HG03060 (cell line): Measurements from ENCODE around the gene LSM11.

ENCODE experiments used
- ATAC-seq: cut with Tn5 transposase; IDR thresholded peaks from one replicate; pipeline ENCODE4 v1.9.1; 2021; ENCODE audit warnings: low read depth, moderate number of reproducible peaks; ENCODE audit not compliant: unreplicated experiment

Gene LSM11

GRCh38 chr5:157766902-157767301 lies 23.4 kb downstream of the LSM11 start:
- no peak for ATAC-seq

GRCh38 chr5:157767689-157768088 lies 24.2 kb downstream of the LSM11 start:
- no peak for ATAC-seq

GRCh38 chr5:157770665-157771064 lies 27.2 kb downstream of the LSM11 start:
- no peak for ATAC-seq

GRCh38 chr5:157772127-157772526 lies 28.6 kb downstream of the LSM11 start:
- ATAC-seq = no peak

GRCh38 chr5:157778121-157778805 lies 34.8 kb downstream of the LSM11 start:
- ATAC-seq = no peak

- ATAC-seq = no peak
Observed at GRCh38 chr5:157779221-157779620, 35.7 kb downstream of the LSM11 start.

GRCh38 chr5:157785801-157786200 lies 42.3 kb downstream of the LSM11 start:
- no peak for ATAC-seq

- no peak for ATAC-seq
Observed at GRCh38 chr5:157793301-157793700, 49.8 kb downstream of the LSM11 start.

GRCh38 chr5:157799578-157799977 lies 56.1 kb downstream of the LSM11 start:
- no peak for ATAC-seq

GRCh38 chr5:157800137-157800536 lies 56.6 kb downstream of the LSM11 start:
- no peak for ATAC-seq

GRCh38 chr5:157802736-157803135 lies 59.2 kb downstream of the LSM11 start:
- no peak for ATAC-seq

GRCh38 chr5:157808043-157808442 lies 64.5 kb downstream of the LSM11 start:
- ATAC-seq = no peak
